HG02798 (cell line): ENCODE data around the gene ITSN2.
A peak's percentile ranks its signal among the peaks of the same experiment; 100 is the strongest.
"Not testable (repeated sequence)": the region's sequence is repeated elsewhere in the genome, so short reads cannot be mapped to it uniquely, and the experiment has no call there.

Source experiments
- ATAC-seq: cut with Tn5 transposase; IDR thresholded peaks from one replicate; pipeline ENCODE4 v1.9.1; 2021; ENCODE audit warnings: mild to moderate bottlenecking; ENCODE audit not compliant: unreplicated experiment, poor library complexity

Gene ITSN2

GRCh38 chr2:24360050-24360962, at the start of gene ITSN2:
Gene ITSN2, minus strand, starts transcription at chr2:24360536. Its CDS starts 32,454 bp downstream, at chr2:24328082.
- peak; percentile 89 for ATAC-seq

- no peak for ATAC-seq
These were observed 48.8 kb upstream of the ITSN2 start for GRCh38 chr2:24409171-24409570.

- ATAC-seq = not testable (repeated sequence)
These were observed 48.4 kb upstream of the ITSN2 start for GRCh38 chr2:24408704-24409103.

- ATAC-seq = no peak
These were observed 44.2 kb upstream of the ITSN2 start for GRCh38 chr2:24404491-24404921.

- ATAC-seq = no peak
These were observed 43.5 kb upstream of the ITSN2 start for GRCh38 chr2:24403832-24404212.

GRCh38 chr2:24403168-24403831, 43.0 kb upstream of the ITSN2 start:
- ATAC-seq = no peak

- ATAC-seq = no peak
These were observed 42.1 kb upstream of the ITSN2 start for GRCh38 chr2:24402242-24403097.

GRCh38 chr2:24400207-24400907, 40.0 kb upstream of the ITSN2 start:
- no peak for ATAC-seq

GRCh38 chr2:24399434-24400206, 39.3 kb upstream of the ITSN2 start:
- ATAC-seq = no peak

GRCh38 chr2:24394998-24395397, 34.7 kb upstream of the ITSN2 start:
- no peak for ATAC-seq

GRCh38 chr2:24392542-24393059, 32.3 kb upstream of the ITSN2 start:
- ATAC-seq = no peak

GRCh38 chr2:24385366-24385765, 25.0 kb upstream of the ITSN2 start:
- no peak for ATAC-seq

GRCh38 chr2:24382363-24383073, 22.2 kb upstream of the ITSN2 start:
- ATAC-seq = no peak

GRCh38 chr2:24380820-24381219, 20.5 kb upstream of the ITSN2 start:
- no peak for ATAC-seq

- no peak for ATAC-seq
These were observed 15.2 kb upstream of the ITSN2 start for GRCh38 chr2:24375349-24376087.

- no peak for ATAC-seq
These were observed 14.0 kb upstream of the ITSN2 start for GRCh38 chr2:24374301-24374700.

- ATAC-seq = no peak
These were observed 11.7 kb upstream of the ITSN2 start for GRCh38 chr2:24372033-24372432.

GRCh38 chr2:24365826-24366225, 5.5 kb upstream of the ITSN2 start:
- no peak for ATAC-seq
